Measurements from ENCODE around the gene NT5C2.

- TF ChIP-seq CTCF (IDR thresholded peaks at IDR 0.05) (no peak), POLR2A (IDR thresholded peaks at IDR 0.05) (no peak)
These were observed 51.1 kb downstream of the NT5C2 start for GRCh38 chr10:103141950-103142349.
